NCI-H526 treated with DMSO at 0.1 percent for 48 hours (cell line): ENCODE data around the gene RHBDF2.
A peak's percentile ranks its signal among the peaks of the same experiment; 100 is the strongest.

Experiments
- DNase-seq: peaks from one replicate; lab custom pipeline; 2025; lab: John Stamatoyannopoulos, UW

The RHBDF2 gene

DNA sequence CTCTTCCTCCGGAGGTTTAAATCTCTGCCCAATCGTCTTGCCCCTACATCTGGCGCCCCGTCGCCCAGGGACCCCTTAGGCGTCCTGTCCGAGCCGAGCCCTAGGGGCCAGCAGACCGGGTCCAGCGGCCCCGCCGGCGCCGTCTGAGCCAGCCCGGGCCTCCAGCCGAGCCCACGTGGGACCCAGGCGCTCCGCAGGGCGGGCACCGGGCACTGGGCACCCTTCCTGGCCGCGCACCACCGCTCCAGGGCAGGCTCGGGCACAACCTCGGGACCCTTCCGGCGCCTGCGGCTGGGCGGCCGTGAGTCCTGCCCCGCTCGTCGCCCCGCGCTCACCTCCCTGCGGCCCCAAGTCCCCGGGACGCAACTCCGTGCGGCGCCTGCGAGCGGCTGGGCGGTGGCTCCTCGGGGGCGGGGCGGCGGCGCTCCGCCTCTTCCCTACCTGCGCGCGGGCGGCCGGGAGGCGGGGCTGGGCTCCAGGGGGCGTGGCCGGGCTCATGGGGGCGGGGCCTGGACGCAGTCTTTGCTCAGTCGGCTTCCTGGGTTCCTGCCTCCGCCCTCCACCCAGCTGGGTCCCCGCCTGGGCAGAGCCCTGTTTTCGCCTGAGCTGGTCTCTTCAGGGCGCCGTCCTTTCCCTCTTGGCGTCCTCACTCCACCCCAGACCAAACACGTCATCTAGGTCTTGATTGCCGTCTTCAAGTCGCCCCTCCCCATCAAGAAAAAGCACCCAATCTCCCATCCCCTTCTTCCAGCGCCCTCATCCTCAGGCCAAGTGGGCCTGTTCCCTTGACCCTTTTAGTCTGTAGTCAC lies at the start of gene RHBDF2:
Gene RHBDF2 (minus strand): TSS at position 406 of the 809 bp plus-strand sequence. CDS start 19,899 bp downstream, outside the sequence.
- DNase-seq = peak; percentile 50

GRCh38 chr17:76549539-76549938 lies 48.3 kb upstream of the RHBDF2 start:
- DNase-seq = no peak

- DNase-seq = no peak
Measured at GRCh38 chr17:76549215-76549518, 47.9 kb upstream of the RHBDF2 start.

GRCh38 chr17:76548378-76549214 lies 47.4 kb upstream of the RHBDF2 start:
- DNase-seq = no peak

- no peak for DNase-seq
Measured at GRCh38 chr17:76547642-76548202, 46.5 kb upstream of the RHBDF2 start.

DNA sequence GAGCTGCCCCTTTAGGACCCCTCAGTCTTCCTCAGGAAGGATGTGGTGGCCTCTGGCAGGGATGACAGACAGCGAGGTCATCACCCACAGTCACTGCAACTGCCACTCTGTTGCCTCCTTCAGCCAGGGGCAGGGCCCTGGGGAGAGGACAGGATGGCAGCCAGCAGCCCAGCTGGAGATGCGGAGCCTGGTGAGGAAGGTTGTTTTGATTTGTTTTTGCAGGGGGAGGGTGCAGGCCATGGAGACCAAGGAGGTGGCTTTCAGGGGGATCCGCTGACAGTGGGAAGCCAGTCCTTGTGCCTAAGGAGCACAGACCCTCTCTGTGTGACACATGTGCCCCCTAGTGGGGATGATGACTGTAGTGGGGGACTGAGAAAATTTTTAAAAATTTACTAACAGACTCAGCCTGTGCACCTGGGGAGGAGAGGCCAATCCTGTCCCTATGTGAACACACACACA lies 46.0 kb upstream of the RHBDF2 start:
- DNase-seq = peak; percentile 50

DNA sequence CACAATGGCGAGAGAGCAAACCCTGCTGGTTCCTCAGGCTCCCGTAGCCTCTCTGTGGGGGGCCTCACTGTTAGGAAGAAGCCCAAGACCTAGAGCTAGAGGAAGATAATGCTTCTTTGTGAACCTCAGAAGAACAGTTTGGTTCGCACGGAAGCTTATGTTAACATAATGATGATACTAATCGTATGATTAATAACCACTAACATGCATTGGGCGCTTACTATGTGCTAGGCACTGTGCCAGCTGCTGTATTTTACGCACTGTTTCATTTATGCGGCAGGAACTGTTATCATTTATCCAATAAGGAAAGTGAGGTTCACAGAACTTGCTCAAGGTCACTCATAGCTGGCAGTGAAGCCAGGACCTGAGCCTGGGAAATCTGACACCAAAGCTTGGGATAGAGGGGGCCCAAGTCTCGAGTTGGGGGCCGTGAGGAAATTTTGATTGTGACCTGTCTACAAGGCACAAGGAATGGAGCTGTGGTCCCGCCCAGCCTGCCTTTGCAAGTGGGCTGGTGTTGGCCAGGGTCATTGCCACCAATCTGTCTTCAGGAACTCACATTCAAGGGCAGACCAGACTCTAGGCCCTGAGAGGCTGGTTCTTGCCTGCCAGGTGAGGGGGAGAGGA lies 45.4 kb upstream of the RHBDF2 start:
- no peak for DNase-seq

GRCh38 chr17:76545918-76546555 lies 44.8 kb upstream of the RHBDF2 start:
- DNase-seq = no peak

DNA sequence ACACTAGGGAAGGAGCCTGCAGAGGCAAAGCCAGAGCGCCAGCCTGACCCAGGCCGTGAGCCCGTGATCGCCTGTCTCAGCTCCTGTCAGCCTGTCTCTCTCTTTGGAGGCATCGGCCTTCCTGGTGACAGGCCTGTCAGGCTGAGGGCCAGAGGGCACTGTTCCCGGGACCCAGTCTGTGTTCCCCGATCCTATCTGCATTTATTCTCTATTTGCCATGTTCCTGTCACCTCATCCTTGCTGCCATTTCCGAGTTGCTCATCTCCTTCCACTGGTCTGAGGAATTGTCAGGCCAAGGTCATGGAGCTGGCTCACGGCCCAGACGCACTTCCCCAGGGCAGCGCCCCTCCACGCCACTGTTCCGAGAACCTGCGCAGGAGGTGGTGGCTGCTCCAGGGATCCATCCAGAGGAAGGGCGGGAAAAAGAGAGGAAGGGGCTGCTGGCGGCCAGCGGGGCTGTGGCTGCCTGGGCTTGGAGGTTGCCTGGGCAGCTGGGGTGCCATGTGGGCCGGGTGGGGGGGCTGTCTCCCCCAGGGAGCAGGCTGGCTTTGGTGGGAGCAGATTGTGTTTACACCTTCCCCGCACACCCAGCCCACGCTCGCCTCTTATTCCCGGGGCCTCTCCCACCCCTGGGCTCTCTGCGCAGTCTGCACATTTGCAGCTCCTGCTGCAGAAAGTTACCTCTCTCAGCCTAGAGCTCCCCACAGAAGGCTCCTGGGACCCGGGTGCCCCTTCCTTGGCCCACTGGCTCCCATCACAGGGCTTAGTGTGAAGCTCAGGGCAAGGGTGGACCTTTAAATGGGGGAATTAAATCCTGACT lies 43.5 kb upstream of the RHBDF2 start:
- DNase-seq = no peak

GRCh38 chr17:76543826-76544545 lies 42.8 kb upstream of the RHBDF2 start:
- no peak for DNase-seq

- no peak for DNase-seq
Measured at GRCh38 chr17:76543482-76543825, 42.2 kb upstream of the RHBDF2 start.

GRCh38 chr17:76542984-76543383 lies 41.8 kb upstream of the RHBDF2 start:
- no peak for DNase-seq

DNA sequence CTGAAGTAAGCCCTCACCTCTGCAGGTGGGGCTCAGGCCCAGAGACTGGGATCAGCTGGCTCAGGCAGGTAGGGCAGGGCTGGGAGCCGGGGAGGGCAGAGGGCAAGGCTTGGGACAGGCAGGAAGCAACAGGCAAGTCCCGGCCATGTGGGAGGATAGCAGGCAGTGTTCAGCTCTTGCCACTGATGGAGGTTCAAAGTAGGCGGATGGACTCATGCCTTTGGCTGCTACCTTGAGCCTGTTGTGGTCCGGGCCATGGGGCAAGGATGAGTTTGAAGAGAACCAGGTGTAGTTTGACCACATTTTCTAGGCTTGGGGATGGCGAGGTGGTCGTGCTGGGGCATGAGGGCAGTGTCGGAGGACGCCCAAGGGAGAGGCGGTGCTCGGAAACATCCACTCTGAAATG lies 41.3 kb upstream of the RHBDF2 start:
- DNase-seq = no peak

- no peak for DNase-seq
Measured at GRCh38 chr17:76541739-76542454, 40.7 kb upstream of the RHBDF2 start.

- DNase-seq = peak; percentile 94
Measured at GRCh38 chr17:76540381-76541300, 39.4 kb upstream of the RHBDF2 start.

GRCh38 chr17:76539631-76540271 lies 38.5 kb upstream of the RHBDF2 start, which contains the start of gene PRCD:
Gene PRCD (plus strand): TSS chr17:76540044. CDS start chr17:76540142, 98 bp downstream.
- no peak for DNase-seq

- no peak for DNase-seq
Measured at GRCh38 chr17:76538941-76539570, 37.8 kb upstream of the RHBDF2 start.
